Mesendoderm (in vitro differentiated cells): ENCODE measurements around the gene ANKRD55.

Source experiments
- DNase-seq: peaks from one replicate; pipeline ENCODE4 v3.0.0; 2013
- H2AK5ac ChIP-seq: 2 replicates; pipeline ENCODE4 v1.6.1; 2013; ENCODE audit warnings: low read length, inconsistent platforms
- H2BK120ac ChIP-seq: 2 replicates; pipeline ENCODE4 v1.6.1; 2013; ENCODE audit warnings: low read depth, mild to moderate bottlenecking, low read length, moderate library complexity, mixed read lengths
- H2BK15ac ChIP-seq: replicated peaks from 2 replicates; pipeline ENCODE4 v1.6.1; 2013; ENCODE audit warnings: low read depth, mild to moderate bottlenecking, moderate library complexity
- H2BK5ac ChIP-seq: 2 replicates; pipeline ENCODE4 v1.6.1; 2013; ENCODE audit warnings: low read length, inconsistent platforms
- H3K18ac ChIP-seq: 2 replicates; pipeline ENCODE4 v1.6.1; 2013; ENCODE audit warnings: mild to moderate bottlenecking, low read length, mixed read lengths
- H3K23ac ChIP-seq: one replicate; pipeline ENCODE4 v1.6.1; 2013; ENCODE audit warnings: low read length
- H3K27ac ChIP-seq: 2 replicates; pipeline ENCODE4 v1.5.1; 2013; ENCODE audit warnings: low read depth, mild to moderate bottlenecking, inconsistent platforms, low read length, moderate library complexity
- H3K27me3 ChIP-seq: 2 replicates; pipeline ENCODE4 v1.6.1; 2013; ENCODE audit warnings: low read length, control low read depth, mild to moderate bottlenecking, inconsistent platforms; ENCODE audit not compliant: insufficient read depth, poor library complexity
- H3K36me3 ChIP-seq: 2 replicates; pipeline ENCODE4 v1.6.1; 2013; ENCODE audit warnings: low read length, inconsistent platforms; ENCODE audit not compliant: control insufficient read depth, insufficient read depth
- H3K4ac ChIP-seq: one replicate; pipeline ENCODE4 v1.6.1; 2013; ENCODE audit warnings: low read depth, mild to moderate bottlenecking, low read length, moderate library complexity
- H3K4me1 ChIP-seq: 2 replicates; pipeline ENCODE4 v1.6.1; 2013; ENCODE audit warnings: low read depth, low read length, inconsistent platforms; ENCODE audit not compliant: control insufficient read depth
- H3K4me2 ChIP-seq: 2 replicates; pipeline ENCODE4 v1.6.1; 2013; ENCODE audit warnings: low read length
- H3K4me3 ChIP-seq: 2 replicates; pipeline ENCODE4 v1.5.1; 2013; ENCODE audit warnings: mild to moderate bottlenecking, low read length
- H3K56ac ChIP-seq: one replicate; pipeline ENCODE4 v1.6.1; 2013; ENCODE audit warnings: low read length
- H3K79me1 ChIP-seq: 2 replicates; pipeline ENCODE4 v1.6.1; 2013; ENCODE audit warnings: low read length, inconsistent platforms
- H3K79me2 ChIP-seq: 2 replicates; pipeline ENCODE4 v1.6.1; 2013; ENCODE audit warnings: mild to moderate bottlenecking, low read length; ENCODE audit not compliant: control insufficient read depth, insufficient read depth
- H3K9ac ChIP-seq: 2 replicates; pipeline ENCODE4 v1.6.1; 2013; ENCODE audit warnings: low read length, inconsistent platforms
- H4K5ac ChIP-seq: one replicate; pipeline ENCODE4 v1.6.1; 2013; ENCODE audit warnings: low read length
- H4K8ac ChIP-seq: one replicate; pipeline ENCODE4 v1.6.1; 2013; ENCODE audit warnings: low read depth, mild to moderate bottlenecking, control low read depth, low read length, moderate library complexity
- WGBS: extraction: QIAGEN DNeasy Blood & Tissue Kit; methylation state at CpG from one replicate; pipeline ENCODE4 v1.1.7; 2013; ENCODE audit warnings: low lambda C conversion rate, missing lambda C conversion rate; ENCODE audit not compliant: insufficient coverage; ENCODE audit errors: extremely low coverage; 5-methylcytosine and 5-hydroxymethylcytosine counted together

ANKRD55 gene

DNA sequence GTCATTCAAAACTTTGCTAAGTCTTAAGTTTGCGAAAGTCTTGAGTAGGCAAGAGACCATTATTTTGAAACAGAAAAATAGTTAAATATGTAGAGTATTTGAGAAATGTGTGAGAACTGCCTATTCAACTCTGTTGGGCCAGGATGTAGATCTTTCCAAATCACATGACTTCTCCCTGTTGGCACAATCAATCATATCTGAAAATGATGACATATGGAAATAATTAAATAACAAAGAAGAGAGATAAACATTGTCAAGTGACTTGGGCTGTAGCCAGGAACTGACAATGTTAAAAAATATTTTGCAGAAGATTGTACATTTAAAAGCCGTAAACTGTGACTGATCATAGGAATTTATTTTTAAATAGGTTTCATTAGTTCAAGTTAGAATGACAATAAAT lies 133.8 kb downstream of the ANKRD55 start:
- no peaks in the 10 kb centered on the region for H3K27me3 ChIP-seq
- H3K18ac ChIP-seq: no peak overlapping the region
- no peak for DNase-seq
- no peak overlapping the region for H2BK5ac ChIP-seq
- no peak overlapping the region for H3K9ac ChIP-seq
- no peaks in the 10 kb centered on the region for H3K79me2 ChIP-seq
- no peak overlapping the region for H3K27ac ChIP-seq
- no peak overlapping the region for H2BK15ac ChIP-seq
- H3K56ac ChIP-seq: no peak overlapping the region
- H3K79me1 ChIP-seq: no peaks in the 10 kb centered on the region
- no peak overlapping the region for H3K4me2 ChIP-seq
- no peak overlapping the region for H4K8ac ChIP-seq
- no CpG with 5 or more reads among the region's 2 CpGs for WGBS
- no peak overlapping the region for H3K4ac ChIP-seq
- H3K4me3 ChIP-seq: no peak overlapping the region
- H3K4me1 ChIP-seq: no peaks in the 10 kb centered on the region
- no peak overlapping the region for H4K5ac ChIP-seq
- H2AK5ac ChIP-seq: no peak overlapping the region
- H3K23ac ChIP-seq: no peak overlapping the region
- H2BK120ac ChIP-seq: no peak overlapping the region
- H3K36me3 ChIP-seq: no peaks in the 10 kb centered on the region

DNA sequence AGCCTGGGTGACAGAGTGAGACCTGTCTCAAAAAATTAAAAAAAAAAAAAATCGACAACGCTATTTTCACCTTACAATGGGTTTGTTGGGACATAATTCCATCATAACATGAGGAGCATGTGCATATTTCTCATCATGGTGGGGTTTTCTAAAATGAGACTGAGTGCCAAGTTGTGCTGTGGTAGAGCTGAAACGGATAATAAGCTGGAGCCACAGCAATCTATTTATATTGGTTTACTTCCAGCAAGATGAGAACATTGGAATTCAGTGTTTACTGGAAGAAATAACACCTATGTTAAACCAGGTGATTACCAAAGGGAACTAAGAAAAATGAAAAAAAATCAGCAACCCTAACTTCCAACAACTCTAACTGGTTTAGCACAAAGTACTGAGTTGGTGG lies 136.1 kb downstream of the ANKRD55 start:
- Histone ChIP-seq H2AK5ac (no peak overlapping the region), H3K4me1 (no peaks in the 10 kb centered on the region), H2BK15ac (no peak overlapping the region), H3K79me2 (no peaks in the 10 kb centered on the region), H2BK120ac (no peak overlapping the region), H3K27me3 (no peaks in the 10 kb centered on the region), H4K8ac (no peak overlapping the region), H4K5ac (no peak overlapping the region), H3K36me3 (no peaks in the 10 kb centered on the region), H3K27ac (no peak overlapping the region), H3K4me2 (no peak overlapping the region), H3K23ac (no peak overlapping the region), H3K4ac (no peak overlapping the region), H2BK5ac (no peak overlapping the region), H3K9ac (no peak overlapping the region), H3K4me3 (no peak overlapping the region), H3K56ac (no peak overlapping the region), H3K18ac (no peak overlapping the region), H3K79me1 (no peaks in the 10 kb centered on the region)
- no peak for DNase-seq
- no CpG with 5 or more reads among the region's 3 CpGs for WGBS

DNA sequence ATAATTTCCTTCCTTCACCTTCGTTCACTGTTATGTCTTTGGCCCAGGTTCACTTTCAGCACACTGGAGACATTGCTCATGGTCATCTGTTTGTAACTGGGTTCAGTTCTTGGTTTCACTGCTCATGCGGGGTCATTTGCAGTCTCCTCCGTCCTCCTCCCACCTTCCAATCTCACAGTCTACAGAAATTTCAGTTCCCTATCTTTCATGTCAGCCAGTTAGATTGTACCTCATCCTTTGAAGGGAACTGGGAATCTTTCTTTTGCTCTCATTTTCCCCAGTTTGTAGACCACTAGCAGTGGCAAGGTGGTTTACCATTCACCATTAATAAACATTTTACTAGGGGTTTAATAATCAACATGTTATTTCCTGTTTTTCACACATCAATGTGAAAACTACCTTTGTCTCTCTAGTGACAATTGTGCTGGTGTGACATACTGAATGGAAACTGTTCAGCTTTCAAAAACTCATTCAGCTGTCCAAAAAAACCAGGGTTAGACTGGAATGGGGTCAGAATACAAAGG lies 137.5 kb downstream of the ANKRD55 start:
- Histone ChIP-seq H4K8ac (no peak overlapping the region), H3K4me2 (no peak overlapping the region), H2BK120ac (no peak overlapping the region), H3K18ac (no peak overlapping the region), H4K5ac (no peak overlapping the region), H3K27me3 (no peaks in the 10 kb centered on the region), H3K27ac (no peak overlapping the region), H3K4me1 (no peaks in the 10 kb centered on the region), H3K4me3 (no peak overlapping the region), H3K79me2 (no peaks in the 10 kb centered on the region), H2BK5ac (no peak overlapping the region), H3K79me1 (no peaks in the 10 kb centered on the region), H3K23ac (no peak overlapping the region), H2AK5ac (no peak overlapping the region), H3K9ac (no peak overlapping the region), H2BK15ac (no peak overlapping the region), H3K4ac (no peak overlapping the region), H3K36me3 (no peaks in the 10 kb centered on the region), H3K56ac (no peak overlapping the region)
- WGBS: no CpG with 5 or more reads among the region's 3 CpGs
- no peak for DNase-seq

DNA sequence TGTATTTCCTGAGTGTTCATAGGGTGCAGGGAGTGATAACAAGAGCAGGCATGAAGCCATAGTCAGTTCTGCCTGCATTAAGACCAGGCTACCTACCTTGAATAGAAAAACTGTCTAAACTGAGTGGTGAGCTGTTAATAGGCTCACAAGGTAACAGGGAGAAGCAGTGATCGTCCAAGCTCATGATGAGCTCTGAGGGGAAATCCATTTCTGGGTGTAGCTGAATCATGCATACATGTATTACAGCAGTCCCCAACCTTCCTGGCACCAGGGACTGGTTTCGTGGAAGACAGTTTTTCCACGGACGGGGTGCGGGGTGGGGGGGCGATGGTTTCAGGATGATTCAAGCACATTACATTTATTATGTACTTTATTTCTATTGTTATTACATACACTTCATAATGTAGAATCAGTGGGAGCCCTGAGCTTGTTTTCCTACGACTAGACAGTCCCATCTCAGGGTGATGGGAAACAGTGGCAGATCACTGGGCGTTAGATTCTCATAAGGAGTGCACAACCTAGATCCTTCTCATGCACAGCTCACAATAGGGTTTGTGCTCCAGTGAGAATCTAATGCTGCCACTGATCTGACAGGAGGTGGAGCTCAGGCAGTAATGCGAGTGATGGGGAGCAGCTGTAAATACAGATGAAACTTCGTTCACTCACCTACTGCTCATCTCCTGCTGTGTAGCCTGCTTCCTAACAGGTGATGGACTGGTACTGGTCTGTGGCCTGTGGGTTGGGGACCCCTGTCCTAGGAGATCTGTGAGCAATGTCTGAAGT lies 138.4 kb downstream of the ANKRD55 start:
- no peak overlapping the region for H4K5ac ChIP-seq
- no peaks in the 10 kb centered on the region for H3K79me1 ChIP-seq
- H3K18ac ChIP-seq: no peak overlapping the region
- no peak overlapping the region for H3K4me3 ChIP-seq
- H3K9ac ChIP-seq: no peak overlapping the region
- DNase-seq: no peak
- no peak overlapping the region for H2AK5ac ChIP-seq
- H2BK15ac ChIP-seq: no peak overlapping the region
- no peak overlapping the region for H3K27ac ChIP-seq
- no peak overlapping the region for H3K23ac ChIP-seq
- no peaks in the 10 kb centered on the region for H3K36me3 ChIP-seq
- no peaks in the 10 kb centered on the region for H3K79me2 ChIP-seq
- H3K4ac ChIP-seq: no peak overlapping the region
- H2BK5ac ChIP-seq: no peak overlapping the region
- H3K56ac ChIP-seq: no peak overlapping the region
- H3K27me3 ChIP-seq: no peaks in the 10 kb centered on the region
- no peaks in the 10 kb centered on the region for H3K4me1 ChIP-seq
- H3K4me2 ChIP-seq: no peak overlapping the region
- no peak overlapping the region for H2BK120ac ChIP-seq
- no CpG with 5 or more reads among the region's 10 CpGs for WGBS
- no peak overlapping the region for H4K8ac ChIP-seq

DNA sequence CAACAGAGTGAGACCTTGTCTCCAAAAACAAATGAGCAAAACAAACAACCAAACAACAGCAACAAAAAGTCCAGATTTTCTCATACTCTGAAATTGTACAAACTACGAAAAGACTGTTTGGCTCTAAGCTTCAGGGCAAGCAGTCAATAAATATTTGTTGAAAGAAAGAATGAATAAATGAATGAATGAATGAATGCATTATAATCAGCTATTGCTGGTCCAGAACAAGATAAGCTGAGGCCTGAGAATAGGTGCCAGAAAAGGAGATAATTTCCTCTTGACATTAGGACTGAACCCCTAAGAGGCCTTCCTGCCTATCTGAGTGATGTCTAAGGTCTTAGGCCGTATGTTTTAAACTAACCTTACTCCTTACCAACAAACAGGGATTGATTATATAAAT lies 139.2 kb downstream of the ANKRD55 start:
- H3K79me2 ChIP-seq: no peaks in the 10 kb centered on the region
- H3K27me3 ChIP-seq: no peaks in the 10 kb centered on the region
- H3K36me3 ChIP-seq: no peaks in the 10 kb centered on the region
- no peak overlapping the region for H3K4me2 ChIP-seq
- no peak overlapping the region for H3K56ac ChIP-seq
- H3K4ac ChIP-seq: no peak overlapping the region
- no peak for DNase-seq
- no peak overlapping the region for H3K9ac ChIP-seq
- no peak overlapping the region for H2BK5ac ChIP-seq
- H2BK120ac ChIP-seq: no peak overlapping the region
- no peak overlapping the region for H4K5ac ChIP-seq
- H3K79me1 ChIP-seq: no peaks in the 10 kb centered on the region
- no peak overlapping the region for H4K8ac ChIP-seq
- WGBS: no CpG with 5 or more reads among the region's 2 CpGs
- no peak overlapping the region for H3K23ac ChIP-seq
- H2AK5ac ChIP-seq: no peak overlapping the region
- H3K27ac ChIP-seq: no peak overlapping the region
- H3K4me3 ChIP-seq: no peak overlapping the region
- H3K4me1 ChIP-seq: peaks cover 2% of the 10 kb centered on the region
- H2BK15ac ChIP-seq: no peak overlapping the region
- no peak overlapping the region for H3K18ac ChIP-seq

DNA sequence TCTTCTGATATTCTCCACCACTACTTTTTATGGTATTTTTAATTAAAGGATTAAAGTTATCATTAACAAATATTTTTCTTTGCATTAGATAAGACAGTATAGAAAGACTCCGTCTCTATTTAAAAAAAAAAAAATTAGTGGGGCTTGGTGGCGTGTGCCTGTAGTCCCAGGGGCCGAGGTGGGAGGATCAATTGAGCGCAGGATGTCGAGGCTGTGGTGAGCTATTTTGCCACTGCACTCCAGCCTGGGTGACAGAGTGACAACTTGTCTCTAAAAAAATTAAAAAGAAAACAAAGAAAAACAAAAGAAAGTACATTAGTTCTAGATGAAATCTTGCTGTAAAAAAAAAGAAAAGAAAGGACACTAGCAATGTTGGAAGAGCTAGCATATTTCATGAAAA lies 141.0 kb downstream of the ANKRD55 start:
- Histone ChIP-seq H3K23ac (no peak overlapping the region), H3K9ac (no peak overlapping the region), H2BK5ac (no peak overlapping the region), H2BK120ac (no peak overlapping the region), H3K4ac (no peak overlapping the region), H3K79me2 (no peaks in the 10 kb centered on the region), H4K8ac (no peak overlapping the region), H3K4me3 (no peak overlapping the region), H3K4me1 (peaks cover 3% of the 10 kb centered on the region), H3K56ac (no peak overlapping the region), H3K18ac (no peak overlapping the region), H3K4me2 (no peak overlapping the region), H2BK15ac (no peak overlapping the region), H2AK5ac (no peak overlapping the region), H3K79me1 (no peaks in the 10 kb centered on the region), H3K27ac (no peak overlapping the region), H3K36me3 (no peaks in the 10 kb centered on the region), H4K5ac (no peak overlapping the region), H3K27me3 (no peaks in the 10 kb centered on the region)
- WGBS: no CpG with 5 or more reads among the region's 5 CpGs
- DNase-seq: no peak
